ENCODE results near the gene DENND10. TPM values are rescaled to one million over a fixed set of nuclear protein-coding genes. Genes with fewer than 3 reads are reported as not detected.
"Not testable (repeated sequence)": the region's sequence is repeated elsewhere in the genome, so short reads cannot be mapped to it uniquely, and the experiment has no call there.

Gene DENND10
- total RNA-seq, 1 experiment from 2014 or later = 77.1 TPM

GRCh38 chr10:119133949-119134348 is 30.0 kb downstream of the DENND10 start:
- Histone ChIP-seq H3K36me3 (replicated peaks; ENCODE audit: control insufficient read depth, insufficient read depth, low read length) (peaks cover 21% of the 10 kb centered on the region), H3K27me3 (ENCODE audit: control insufficient read depth, insufficient read depth, low read length) (no peaks in the 10 kb centered on the region), H3K4me3 (ENCODE audit: insufficient read depth, low read depth, low read length) (no peak overlapping the region)
- DNase-seq = no peak

- H3K36me3 ChIP-seq (replicated peaks; ENCODE audit: control insufficient read depth, insufficient read depth, low read length) = peaks cover 16% of the 10 kb centered on the region
- no peaks in the 10 kb centered on the region for H3K27me3 ChIP-seq (ENCODE audit: control insufficient read depth, insufficient read depth, low read length)
- H3K4me3 ChIP-seq (ENCODE audit: insufficient read depth, low read depth, low read length) = no peak overlapping the region
- DNase-seq = no peak
Observed at GRCh38 chr10:119135513-119135881, 31.6 kb downstream of the DENND10 start.

- no peak for DNase-seq
- H3K27me3 ChIP-seq (ENCODE audit: control insufficient read depth, insufficient read depth, low read length) = no peaks in the 10 kb centered on the region
- peaks cover 14% of the 10 kb centered on the region for H3K36me3 ChIP-seq (replicated peaks; ENCODE audit: control insufficient read depth, insufficient read depth, low read length)
- H3K4me3 ChIP-seq (ENCODE audit: insufficient read depth, low read depth, low read length) = no peak overlapping the region
Observed at GRCh38 chr10:119136084-119136483, 32.2 kb downstream of the DENND10 start.

- DNase-seq = peak; percentile 37
- not testable (repeated sequence) for H3K27me3 ChIP-seq (ENCODE audit: control insufficient read depth, insufficient read depth, low read length); H3K4me3 ChIP-seq (ENCODE audit: insufficient read depth, low read depth, low read length); H3K36me3 ChIP-seq (replicated peaks; ENCODE audit: control insufficient read depth, insufficient read depth, low read length)
Observed at GRCh38 chr10:119137878-119138277, 34.0 kb downstream of the DENND10 start.

- DNase-seq = no peak
- no peaks in the 10 kb centered on the region for H3K27me3 ChIP-seq (ENCODE audit: control insufficient read depth, insufficient read depth, low read length)
- H3K36me3 ChIP-seq (replicated peaks; ENCODE audit: control insufficient read depth, insufficient read depth, low read length) = peaks cover 3% of the 10 kb centered on the region
- H3K4me3 ChIP-seq (ENCODE audit: insufficient read depth, low read depth, low read length) = no peak overlapping the region
Observed at GRCh38 chr10:119138346-119139306, 34.7 kb downstream of the DENND10 start.

- no peaks in the 10 kb centered on the region for H3K27me3 ChIP-seq (ENCODE audit: control insufficient read depth, insufficient read depth, low read length)
- DNase-seq = peak; percentile 80
Observed at GRCh38 chr10:119139464-119140067, 35.7 kb downstream of the DENND10 start.

GRCh38 chr10:119140603-119141245 is 36.8 kb downstream of the DENND10 start:
- H3K27me3 ChIP-seq (ENCODE audit: control insufficient read depth, insufficient read depth, low read length) = no peaks in the 10 kb centered on the region
- no peaks in the 10 kb centered on the region; the same call in 1 of the 2 replicates for H3K36me3 ChIP-seq (replicated peaks; ENCODE audit: control insufficient read depth, insufficient read depth, low read length)
- no peak for DNase-seq
- no peak overlapping the region for H3K4me3 ChIP-seq (ENCODE audit: insufficient read depth, low read depth, low read length)

More at GRCh38 chr10:119139464-119140067, 35.7 kb downstream of the DENND10 start:
- H3K4me3 ChIP-seq (ENCODE audit: insufficient read depth, low read depth, low read length) = no peak overlapping the region
- H3K36me3 ChIP-seq (replicated peaks; ENCODE audit: control insufficient read depth, insufficient read depth, low read length) = no peaks in the 10 kb centered on the region; the same call in 1 of the 2 replicates

- DNase-seq = no peak
- no peaks in the 10 kb centered on the region for H3K27me3 ChIP-seq (ENCODE audit: control insufficient read depth, insufficient read depth, low read length)
- no peaks in the 10 kb centered on the region for H3K36me3 ChIP-seq (replicated peaks; ENCODE audit: control insufficient read depth, insufficient read depth, low read length)
- no peak overlapping the region for H3K4me3 ChIP-seq (ENCODE audit: insufficient read depth, low read depth, low read length)
Observed at GRCh38 chr10:119143657-119144056, 39.7 kb downstream of the DENND10 start.

- DNase-seq = no peak
- Histone ChIP-seq H3K4me3 (ENCODE audit: insufficient read depth, low read depth, low read length) (no peak overlapping the region), H3K27me3 (ENCODE audit: control insufficient read depth, insufficient read depth, low read length) (no peaks in the 10 kb centered on the region), H3K36me3 (replicated peaks; ENCODE audit: control insufficient read depth, insufficient read depth, low read length) (no peaks in the 10 kb centered on the region; the same call in 1 of the 2 replicates)
Observed at GRCh38 chr10:119149157-119149556, 45.2 kb downstream of the DENND10 start.

GRCh38 chr10:119149729-119150128 is 45.8 kb downstream of the DENND10 start:
- peak; percentile 61 for DNase-seq

GRCh38 chr10:119151601-119152000 is 47.7 kb downstream of the DENND10 start:
- not testable (repeated sequence) for H3K4me3 ChIP-seq (ENCODE audit: insufficient read depth, low read depth, low read length); DNase-seq; H3K36me3 ChIP-seq (replicated peaks; ENCODE audit: control insufficient read depth, insufficient read depth, low read length); H3K27me3 ChIP-seq (ENCODE audit: control insufficient read depth, insufficient read depth, low read length)

More at GRCh38 chr10:119149729-119150128, 45.8 kb downstream of the DENND10 start:
- H3K27me3 ChIP-seq (ENCODE audit: control insufficient read depth, insufficient read depth, low read length) = no peaks in the 10 kb centered on the region
- no peaks in the 10 kb centered on the region; the same call in 1 of the 2 replicates for H3K36me3 ChIP-seq (replicated peaks; ENCODE audit: control insufficient read depth, insufficient read depth, low read length)
- no peak overlapping the region for H3K4me3 ChIP-seq (ENCODE audit: insufficient read depth, low read depth, low read length)

GRCh38 chr10:119153041-119153440 is 49.1 kb downstream of the DENND10 start:
- H3K36me3 ChIP-seq (replicated peaks; ENCODE audit: control insufficient read depth, insufficient read depth, low read length) = no peaks in the 10 kb centered on the region; the same call in 1 of the 2 replicates

GRCh38 chr10:119153661-119154060 is 49.7 kb downstream of the DENND10 start:
- Histone ChIP-seq H3K36me3 (replicated peaks; ENCODE audit: control insufficient read depth, insufficient read depth, low read length) (no peaks in the 10 kb centered on the region; the same call in 1 of the 2 replicates), H3K27me3 (ENCODE audit: control insufficient read depth, insufficient read depth, low read length) (no peaks in the 10 kb centered on the region), H3K4me3 (ENCODE audit: insufficient read depth, low read depth, low read length) (no peak overlapping the region)
- DNase-seq = no peak

More at GRCh38 chr10:119153041-119153440, 49.1 kb downstream of the DENND10 start:
- Histone ChIP-seq H3K27me3 (ENCODE audit: control insufficient read depth, insufficient read depth, low read length) (no peaks in the 10 kb centered on the region), H3K4me3 (ENCODE audit: insufficient read depth, low read depth, low read length) (no peak overlapping the region)
- DNase-seq = no peak

- Histone ChIP-seq H3K4me3 (ENCODE audit: insufficient read depth, low read depth, low read length) (no peak overlapping the region), H3K27me3 (ENCODE audit: control insufficient read depth, insufficient read depth, low read length) (no peaks in the 10 kb centered on the region), H3K36me3 (replicated peaks; ENCODE audit: control insufficient read depth, insufficient read depth, low read length) (peaks cover 3% of the 10 kb centered on the region)
- DNase-seq = no peak
Observed at GRCh38 chr10:119159332-119159731, 55.4 kb downstream of the DENND10 start.

Data from H7 (cell line).